HG02973 (cell line): Measurements from ENCODE around the gene ELAC1.
"Not testable (repeated sequence)": the region's sequence is repeated elsewhere in the genome, so short reads cannot be mapped to it uniquely, and the experiment has no call there.

Experiments
- ATAC-seq: cut with Tn5 transposase; IDR thresholded peaks from one replicate; pipeline ENCODE4 v1.9.1; 2021; ENCODE audit warnings: moderate library complexity; ENCODE audit not compliant: unreplicated experiment

Gene ELAC1, protein sequence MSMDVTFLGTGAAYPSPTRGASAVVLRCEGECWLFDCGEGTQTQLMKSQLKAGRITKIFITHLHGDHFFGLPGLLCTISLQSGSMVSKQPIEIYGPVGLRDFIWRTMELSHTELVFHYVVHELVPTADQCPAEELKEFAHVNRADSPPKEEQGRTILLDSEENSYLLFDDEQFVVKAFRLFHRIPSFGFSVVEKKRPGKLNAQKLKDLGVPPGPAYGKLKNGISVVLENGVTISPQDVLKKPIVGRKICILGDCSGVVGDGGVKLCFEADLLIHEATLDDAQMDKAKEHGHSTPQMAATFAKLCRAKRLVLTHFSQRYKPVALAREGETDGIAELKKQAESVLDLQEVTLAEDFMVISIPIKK

DNA sequence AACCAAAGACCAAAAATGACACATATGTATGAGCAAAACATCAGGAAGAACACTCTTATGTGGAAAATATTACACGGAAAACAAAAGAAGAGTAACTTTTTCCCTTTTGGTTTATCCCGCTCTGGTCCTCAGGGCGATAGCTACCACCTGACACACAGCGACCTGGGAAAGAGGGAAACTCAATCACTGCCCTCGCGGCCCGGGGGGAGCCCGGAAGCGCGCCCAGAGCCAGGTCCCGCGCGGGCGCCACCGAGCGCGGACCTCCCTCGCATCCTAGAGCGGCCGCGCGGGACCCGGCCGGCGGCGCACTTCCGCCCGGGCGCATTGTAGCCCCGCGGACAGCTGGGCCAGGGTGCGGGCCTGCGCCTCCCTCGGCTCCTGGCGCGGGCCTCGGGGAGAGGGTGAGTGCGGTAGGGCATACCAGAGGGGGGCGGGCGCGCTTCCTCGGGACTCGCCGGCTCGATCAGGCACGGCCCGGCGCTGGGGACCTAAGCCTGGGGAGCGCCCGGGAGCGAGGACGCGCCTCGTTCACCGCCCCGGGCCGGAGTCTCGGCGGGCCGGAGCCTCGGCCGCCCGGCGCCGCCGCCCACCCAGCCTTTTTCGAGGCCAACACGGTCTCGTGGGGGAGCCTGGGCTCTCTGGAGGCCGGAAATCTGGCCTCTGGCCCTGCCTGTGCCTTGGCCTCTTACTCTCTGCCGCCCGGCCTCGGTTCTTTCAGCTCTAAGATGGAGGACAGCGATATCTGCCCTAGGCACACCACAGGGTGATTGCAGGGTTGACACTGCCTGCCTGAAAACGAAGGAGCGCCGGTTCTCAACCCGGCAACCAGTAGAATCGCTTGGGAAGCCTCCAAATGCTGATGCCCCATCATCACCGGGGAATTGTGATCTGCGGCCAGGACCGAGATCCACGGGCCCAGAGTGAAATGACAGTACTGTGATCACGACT, at the start of gene ELAC1:
ELAC1 (plus strand) TSS at position 327 of the 948 bp plus-strand sequence. CDS start 6,365 bp downstream, outside the sequence.
- peak; percentile 92 for ATAC-seq

DNA sequence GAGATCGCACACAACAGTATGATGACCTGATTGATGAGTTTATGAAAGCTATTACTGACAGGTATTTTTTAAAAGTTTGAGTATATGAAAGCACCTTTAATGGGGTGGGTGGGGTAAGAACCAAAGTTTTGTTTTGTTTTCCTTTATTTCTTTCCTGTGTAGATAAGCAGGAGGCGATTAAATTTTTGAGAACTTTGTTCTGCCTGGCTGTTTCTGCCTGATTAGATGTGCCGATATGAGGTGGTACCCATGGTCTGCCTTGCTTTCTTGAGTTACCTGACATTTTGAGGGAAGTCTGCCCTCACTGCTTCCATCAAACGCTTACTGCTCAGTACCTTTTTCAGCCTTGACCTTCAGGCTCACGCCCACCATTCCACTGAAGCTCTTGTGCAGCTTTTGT, 49.7 kb upstream of the ELAC1 start:
- ATAC-seq, result no peak

DNA sequence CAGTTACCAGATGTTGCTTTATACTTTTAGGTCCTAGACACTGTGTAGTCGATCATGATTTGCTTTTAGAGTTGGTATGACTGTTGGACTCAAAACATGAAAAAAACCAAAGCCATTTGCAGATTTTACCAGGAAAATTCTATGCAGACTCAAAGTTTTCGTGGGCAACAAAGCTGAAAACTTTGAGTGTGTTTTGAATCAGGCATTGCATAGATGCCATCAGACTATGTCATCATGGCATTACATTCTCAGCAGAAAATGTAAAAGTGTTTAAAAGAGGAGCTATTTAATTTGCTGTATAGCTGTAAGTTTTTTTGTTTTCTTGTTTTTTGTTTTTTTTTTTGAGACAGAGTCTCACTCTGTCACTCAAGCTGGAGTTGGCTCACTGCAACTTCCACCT, 43.5 kb upstream of the ELAC1 start:
- ATAC-seq, result no peak

DNA sequence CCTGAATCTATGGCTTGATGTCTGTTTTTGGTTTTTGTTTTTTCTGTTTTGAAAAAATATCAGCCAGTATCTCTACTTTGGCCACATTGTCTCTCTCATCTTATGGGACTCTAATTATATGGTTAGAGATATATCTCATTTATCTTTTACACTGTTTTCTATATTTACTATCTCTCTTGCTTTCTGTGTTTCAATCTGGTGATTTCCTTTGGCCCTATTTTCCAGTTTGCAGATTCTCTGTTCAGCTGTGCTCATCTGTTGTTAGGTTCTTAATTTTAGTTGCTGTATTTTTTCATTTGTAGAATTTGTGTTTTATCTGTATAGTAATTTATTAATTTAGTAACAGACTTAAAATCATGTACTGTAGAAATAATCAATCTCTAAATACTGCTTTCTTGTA, 41.3 kb upstream of the ELAC1 start:
- no peak for ATAC-seq

DNA sequence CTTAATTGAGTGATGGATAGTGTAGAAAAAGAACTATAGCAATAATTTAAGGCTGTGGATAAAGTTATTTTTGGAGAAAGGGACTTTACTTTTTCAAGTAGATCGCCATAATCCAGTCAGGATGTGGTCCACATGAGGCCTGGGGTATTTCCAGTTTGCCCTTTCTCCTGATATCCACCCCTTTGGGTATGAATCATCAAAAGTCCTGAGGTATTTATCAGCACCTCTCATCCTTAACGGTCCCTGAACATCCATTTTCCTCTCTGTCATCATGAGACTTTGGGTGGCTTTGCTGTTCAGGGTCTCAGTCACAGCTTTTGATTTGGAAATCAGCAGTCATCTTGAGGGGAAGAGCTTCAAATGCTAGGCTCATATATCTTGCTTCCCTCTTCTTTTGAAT, 39.3 kb upstream of the ELAC1 start:
- ATAC-seq, result no peak

DNA sequence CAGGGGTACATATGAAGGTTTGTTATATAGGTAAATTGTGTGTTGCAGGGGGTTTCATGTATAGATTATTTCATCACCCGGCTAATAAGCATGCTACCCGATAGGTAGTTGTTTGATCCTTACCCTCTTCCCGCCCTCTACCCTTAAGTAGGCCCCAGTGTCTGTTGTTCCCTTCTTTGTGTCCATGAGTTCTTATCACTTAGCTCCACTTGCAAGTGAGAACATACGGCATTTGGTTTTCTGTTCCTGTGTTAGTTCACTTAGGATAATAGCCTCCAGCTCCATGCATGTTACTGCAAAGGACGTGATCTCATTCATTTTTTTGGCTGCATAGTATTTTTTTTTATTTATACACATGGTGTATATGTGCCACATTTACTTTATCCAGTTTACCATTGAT, 34.2 kb upstream of the ELAC1 start:
- ATAC-seq, result no peak

DNA sequence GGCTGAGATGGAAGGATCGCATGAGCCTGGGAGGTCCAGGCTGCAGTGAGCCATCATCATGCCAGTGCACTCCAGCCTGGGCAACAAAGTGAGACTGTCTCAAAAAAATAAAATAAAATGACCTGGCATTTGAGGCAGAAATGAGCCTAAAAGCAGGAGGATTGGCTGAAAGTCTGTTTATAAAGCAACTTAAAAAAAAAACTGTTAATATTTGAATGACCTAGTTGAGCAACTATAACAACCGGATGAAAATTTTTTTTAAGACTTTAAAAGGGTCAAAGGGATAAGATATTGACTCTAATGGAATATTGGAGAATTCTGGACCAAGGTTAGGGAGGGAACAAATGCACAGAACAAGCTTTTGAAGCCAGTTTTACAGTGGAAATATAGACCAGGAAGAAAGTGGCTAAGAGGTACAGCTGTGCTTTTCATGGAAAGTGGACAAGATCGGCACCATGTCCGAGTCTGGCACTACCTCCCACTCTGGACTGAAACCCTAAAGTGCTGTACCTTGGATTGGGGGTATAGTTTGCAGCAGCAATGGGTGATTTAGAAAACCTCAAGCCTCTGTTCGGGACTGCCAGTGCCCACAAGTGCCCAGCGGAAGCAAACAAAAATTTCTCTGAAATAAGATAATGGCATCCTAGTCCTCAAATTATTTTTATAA, 33.2 kb upstream of the ELAC1 start:
- no peak for ATAC-seq

DNA sequence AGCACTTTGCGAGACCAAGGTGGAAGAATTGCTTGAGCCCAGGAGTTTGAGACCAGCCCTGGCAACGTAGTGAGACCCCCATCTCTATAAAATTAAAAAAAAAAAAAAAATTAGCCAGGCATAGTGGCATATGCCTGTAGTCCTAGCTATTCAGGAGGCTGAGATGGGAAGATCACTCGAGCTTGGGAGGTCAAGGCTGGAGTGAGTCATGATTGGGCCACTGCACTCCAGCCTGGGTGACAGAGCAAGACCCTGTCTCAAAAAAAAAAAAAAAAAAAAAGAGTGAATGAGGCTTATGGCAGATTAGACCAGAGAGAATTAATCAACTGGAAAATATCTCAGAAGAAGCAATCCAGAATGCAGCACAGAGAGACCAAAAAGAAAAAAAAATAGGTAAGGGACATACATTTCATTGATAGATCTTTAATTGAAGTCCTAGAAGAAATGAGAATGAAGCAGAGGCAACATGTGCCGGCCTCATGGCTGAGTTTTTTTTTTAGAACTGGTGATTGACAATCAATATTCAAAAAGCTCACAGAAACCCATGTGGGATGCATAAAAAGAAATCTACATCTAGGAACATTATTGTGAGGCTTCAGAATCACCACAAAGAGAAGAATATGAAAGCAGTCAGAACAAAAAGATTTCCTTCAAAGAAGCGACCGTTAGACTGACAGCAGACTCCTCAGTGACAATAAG, 32.2 kb upstream of the ELAC1 start:
- ATAC-seq, result no peak

DNA sequence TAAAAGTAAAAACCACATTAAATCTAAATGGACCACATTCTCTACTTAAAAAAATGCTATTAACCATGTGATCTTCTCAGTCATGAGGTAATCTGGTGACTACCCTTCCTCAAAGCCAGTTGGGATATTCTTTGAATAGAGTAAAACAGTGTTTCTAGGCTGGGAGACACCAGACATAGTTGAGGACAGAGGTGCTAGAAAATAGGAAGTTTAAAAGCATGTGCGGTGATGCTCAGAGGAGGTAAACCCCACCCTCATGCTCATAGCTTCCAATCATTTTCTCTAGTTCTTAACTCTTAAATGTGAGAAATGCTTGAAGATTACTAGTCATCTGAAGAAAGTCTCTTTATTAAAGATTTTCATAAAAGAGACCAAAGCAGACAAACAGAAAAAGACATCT, 30.7 kb upstream of the ELAC1 start:
- ATAC-seq, result no peak

DNA sequence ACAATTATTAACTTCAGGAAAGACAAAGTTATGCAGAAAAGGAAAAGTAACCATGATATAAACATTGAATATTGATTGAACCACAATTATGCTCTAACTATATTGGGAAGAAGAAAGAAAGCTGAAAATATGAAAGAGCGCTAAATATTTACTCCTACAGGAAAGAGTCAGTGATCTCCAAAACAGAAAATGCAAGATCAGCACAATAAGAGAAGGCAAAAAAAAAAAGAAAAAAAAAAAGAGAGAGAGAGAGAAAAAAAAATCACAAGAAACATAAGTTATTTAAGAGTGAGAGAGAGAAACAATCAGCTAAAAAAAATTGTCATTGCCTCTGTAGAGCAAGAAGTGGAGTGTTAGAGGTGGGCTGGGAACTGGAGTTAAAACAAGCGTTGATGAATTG, 28.9 kb upstream of the ELAC1 start:
- no peak for ATAC-seq

DNA sequence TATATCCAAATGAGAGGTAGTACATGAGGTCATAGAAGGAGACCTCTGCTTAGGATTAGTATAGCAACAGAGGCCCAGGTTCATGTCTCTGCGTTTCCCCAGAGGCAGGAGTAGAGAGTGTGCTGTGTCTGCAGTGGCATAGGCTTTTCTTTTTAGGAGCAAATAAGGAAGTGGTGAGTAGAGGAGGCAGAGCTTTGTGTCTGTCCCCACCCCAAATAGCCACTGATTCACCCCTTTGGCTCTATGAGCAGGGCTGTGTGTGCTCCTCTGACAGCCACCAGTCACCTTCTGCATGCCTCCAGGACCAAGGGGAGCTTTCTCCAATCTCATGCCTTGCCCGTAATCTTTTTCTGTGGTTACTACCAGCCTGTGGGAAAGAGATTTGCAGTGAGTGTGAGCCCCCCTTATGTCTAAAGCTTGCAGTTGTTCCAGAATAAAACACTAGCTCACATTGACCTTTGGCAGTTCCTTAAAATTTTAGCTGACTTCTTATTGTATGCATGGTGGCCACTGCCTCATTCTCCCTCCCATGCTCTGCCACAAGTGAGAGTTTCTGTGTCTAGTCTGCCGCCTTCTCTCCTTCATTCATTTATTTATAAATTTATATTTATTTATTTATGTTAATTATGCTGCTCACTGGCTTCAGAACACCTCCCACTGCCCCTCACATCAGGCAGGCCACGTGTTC, 23.5 kb upstream of the ELAC1 start:
- no peak for ATAC-seq

DNA sequence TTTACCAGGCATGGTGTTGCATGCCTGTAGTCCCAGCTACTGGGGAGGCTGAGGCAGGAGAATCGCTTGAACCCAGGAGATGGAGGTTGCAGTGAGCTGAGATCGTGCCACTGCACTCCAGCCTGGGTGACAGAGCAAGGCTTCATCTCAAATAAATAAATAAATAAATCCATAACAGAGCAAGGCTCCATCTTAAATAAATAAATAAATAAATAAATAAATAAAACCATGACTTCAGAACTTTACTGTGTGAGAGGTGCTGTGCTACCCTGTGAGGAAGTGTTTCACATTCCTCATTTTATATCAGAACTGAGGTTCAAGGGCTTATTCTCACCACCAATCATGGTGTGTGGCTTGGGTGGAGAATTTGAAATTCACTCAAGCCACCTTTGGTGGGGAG, 21.9 kb upstream of the ELAC1 start:
- not testable (repeated sequence) for ATAC-seq

DNA sequence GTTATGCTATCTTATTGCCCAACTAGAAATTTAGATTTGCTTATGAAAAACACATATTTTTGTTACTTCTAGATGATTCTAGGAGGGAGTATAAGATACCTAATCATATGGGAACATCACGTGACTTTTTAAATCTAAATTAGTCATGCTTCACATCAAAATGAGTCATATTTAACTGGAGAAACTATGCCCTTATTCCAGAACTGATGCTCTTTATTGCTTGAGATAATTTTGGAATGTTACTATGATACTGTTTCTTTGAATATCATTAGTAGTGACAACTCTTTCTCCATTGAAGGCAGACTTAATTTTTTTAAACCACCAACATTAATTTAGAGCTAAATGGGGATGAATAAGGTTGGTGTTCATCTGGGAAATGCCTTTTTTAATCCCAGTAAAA, 19.9 kb upstream of the ELAC1 start:
- no peak for ATAC-seq

DNA sequence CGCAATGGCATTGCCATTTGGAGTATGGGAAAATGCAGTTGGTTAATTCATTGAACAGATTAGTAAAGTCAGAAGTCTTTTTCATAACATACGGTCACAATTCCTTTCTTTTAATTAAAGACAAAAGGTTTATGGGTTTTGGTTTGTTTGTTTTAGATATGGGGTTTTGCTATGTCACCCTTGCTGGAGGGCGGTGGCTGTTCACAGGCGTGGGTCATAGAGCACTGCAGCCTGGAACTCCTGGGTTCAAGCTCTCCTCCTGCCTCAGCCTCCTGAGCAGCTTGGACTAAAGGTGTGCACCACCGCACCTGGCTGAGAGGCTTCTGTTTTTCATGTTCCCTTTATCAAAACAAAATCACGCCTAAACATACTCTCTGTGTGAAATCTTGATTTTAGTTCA, 18.7 kb upstream of the ELAC1 start:
- ATAC-seq, result no peak

DNA sequence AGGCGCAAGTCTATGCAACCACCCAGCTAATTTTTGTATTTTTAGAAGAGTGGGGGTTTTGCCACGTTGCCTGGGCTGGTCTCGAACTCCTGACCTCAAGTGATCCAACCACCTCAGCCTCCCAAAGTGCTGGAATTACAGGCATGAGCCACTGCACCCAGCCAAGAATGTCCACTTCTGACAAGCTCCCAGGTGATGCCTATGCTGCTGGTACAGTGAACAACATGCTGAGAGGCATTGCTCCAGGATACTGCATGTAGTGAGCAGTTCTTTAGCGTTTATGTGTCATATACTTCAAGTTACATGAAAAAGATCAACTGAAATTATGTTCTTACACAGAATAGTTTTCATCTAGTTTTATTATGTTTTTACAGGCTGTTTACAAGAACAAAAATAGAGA, 17.2 kb upstream of the ELAC1 start:
- ATAC-seq, result no peak

DNA sequence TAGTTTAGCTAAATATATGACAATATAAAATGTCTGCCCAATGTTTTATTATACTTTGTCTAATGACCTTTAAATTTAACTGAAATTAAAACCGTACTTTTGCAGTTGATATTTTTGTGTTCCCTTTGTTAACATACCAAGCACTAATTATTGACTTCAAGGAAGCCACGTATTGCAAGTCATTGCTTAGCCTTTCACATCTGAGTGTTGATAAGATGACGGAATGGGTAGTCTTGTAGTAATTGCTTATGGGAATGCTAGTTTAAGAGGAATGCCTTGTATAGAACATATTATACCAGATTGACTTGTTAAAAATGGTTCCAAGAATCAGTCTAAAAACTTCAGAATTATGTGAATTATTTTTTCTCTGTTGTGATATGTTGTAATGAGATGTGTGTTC, 14.0 kb upstream of the ELAC1 start:
- ATAC-seq, result no peak

DNA sequence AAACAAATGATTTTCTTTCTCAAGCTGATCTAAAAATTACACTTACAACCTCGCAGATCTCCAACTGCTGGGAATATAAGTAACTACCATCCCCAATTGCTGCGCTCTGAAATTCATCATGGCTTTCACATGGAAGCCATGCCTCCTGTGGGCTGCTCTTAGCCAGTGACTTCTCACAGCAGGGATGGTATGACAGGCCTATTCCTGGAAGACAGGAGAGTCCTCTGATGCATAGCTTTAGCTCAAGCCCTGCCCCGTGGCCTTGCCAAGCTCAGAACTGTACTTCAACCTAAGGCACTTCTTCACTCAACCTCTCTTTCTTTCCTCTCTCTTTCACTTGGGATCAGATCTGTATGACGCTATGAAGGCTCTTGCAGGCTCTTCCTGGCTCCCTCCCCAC, 12.6 kb upstream of the ELAC1 start:
- ATAC-seq, result no peak

DNA sequence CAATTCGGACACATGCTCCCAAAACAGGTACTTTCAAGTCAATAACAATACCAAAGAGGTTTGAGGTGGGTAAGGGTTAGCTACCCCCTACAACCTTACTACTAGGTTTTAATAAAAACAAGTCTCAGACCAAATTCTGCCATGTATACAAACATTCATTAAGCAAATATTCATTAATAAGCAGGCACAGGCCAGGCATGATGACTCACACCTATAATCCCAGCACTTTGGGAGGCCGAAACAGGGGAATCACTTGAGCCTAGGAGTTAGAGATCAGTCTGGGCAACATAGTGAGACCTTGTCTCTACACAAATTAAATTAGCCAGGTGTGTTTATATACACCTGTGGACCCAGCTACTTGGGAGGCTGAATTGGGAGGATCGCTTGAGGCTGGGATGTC, 11.7 kb upstream of the ELAC1 start:
- ATAC-seq, result no peak

DNA sequence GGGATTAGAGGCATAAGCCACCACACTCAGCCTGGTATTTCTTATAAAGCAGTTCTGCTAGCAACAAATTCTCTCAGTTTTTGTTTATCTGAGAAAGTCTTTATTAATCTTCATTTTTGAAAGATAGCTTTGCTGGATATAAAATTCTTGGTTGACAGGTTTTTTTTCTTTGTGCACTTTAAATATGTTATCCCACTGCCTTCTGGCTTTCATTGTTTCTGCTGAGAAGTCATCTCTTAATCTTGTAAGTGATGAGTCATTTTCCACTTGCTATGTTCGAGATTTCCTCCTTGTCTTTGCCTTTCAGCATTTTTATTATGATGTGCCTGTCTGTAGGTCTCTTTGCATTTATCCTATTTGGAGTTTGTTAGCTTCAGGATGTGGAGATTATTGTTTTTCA, 5.9 kb upstream of the ELAC1 start:
- ATAC-seq, result no peak

DNA sequence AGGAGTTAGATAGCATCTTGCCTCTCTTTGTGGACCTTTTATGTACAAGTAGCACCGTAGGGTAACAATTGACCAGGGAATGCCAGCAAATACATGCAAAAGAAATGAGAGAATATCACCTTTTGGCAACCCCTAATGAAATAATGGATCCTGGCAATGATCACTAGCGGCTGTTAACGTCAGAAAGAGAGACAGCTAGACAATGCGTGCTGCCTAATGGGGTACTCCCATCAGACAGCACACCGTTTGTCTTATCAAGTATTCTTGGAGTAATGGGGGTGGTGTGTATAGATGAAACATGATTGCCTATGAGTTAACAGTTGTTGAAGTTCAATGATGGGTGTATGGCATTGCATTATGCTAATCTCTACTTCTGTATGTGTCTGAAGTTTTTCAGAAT, 1.6 kb downstream of the ELAC1 start:
- no peak for ATAC-seq
